ENCODE measurements around the gene SP9.

GRCh38 chr2:174322746-174323145 is 12.0 kb upstream of the SP9 start:
- TF ChIP-seq, protein P1, sequence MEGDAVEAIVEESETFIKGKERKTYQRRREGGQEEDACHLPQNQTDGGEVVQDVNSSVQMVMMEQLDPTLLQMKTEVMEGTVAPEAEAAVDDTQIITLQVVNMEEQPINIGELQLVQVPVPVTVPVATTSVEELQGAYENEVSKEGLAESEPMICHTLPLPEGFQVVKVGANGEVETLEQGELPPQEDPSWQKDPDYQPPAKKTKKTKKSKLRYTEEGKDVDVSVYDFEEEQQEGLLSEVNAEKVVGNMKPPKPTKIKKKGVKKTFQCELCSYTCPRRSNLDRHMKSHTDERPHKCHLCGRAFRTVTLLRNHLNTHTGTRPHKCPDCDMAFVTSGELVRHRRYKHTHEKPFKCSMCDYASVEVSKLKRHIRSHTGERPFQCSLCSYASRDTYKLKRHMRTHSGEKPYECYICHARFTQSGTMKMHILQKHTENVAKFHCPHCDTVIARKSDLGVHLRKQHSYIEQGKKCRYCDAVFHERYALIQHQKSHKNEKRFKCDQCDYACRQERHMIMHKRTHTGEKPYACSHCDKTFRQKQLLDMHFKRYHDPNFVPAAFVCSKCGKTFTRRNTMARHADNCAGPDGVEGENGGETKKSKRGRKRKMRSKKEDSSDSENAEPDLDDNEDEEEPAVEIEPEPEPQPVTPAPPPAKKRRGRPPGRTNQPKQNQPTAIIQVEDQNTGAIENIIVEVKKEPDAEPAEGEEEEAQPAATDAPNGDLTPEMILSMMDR (conservative IDR thresholded peaks at IDR 0.05 in 1 of 2, IDR thresholded peaks at IDR 0.05 in 1 of 2; ENCODE audit: extremely low read depth in 1 of 2, insufficient read depth in 1 of 2, low read depth in 1 of 2, low read length in 2 of 2): no peak
- TF ChIP-seq EZH2 (IDR thresholded peaks at IDR 0.05; ENCODE audit: borderline replicate concordance, low read length): no peak

Measured in mammary epithelial cell (primary cell).